ENCODE results near the gene TMEM140.

- TF ChIP-seq SMAD1 (IDR thresholded peaks at IDR 0.05; ENCODE audit: low read depth, low read length, partially characterized antibody) (no peak), EZH2 (IDR thresholded peaks at IDR 0.05; ENCODE audit: borderline replicate concordance, low read depth, low read length) (no peak), ZFP1 (CRISPR knock-in tag; IDR thresholded peaks at IDR 0.05) (no peak), ETS1 (conservative IDR thresholded peaks at IDR 0.05; ENCODE audit: control insufficient read depth, low read depth, low read length) (no peak), FOXA1 (IDR thresholded peaks at IDR 0.05; ENCODE audit: borderline replicate concordance) (no peak), HMGN3 (IDR thresholded peaks at IDR 0.05; ENCODE audit: borderline replicate concordance, extremely low read depth, insufficient read length, low read depth, low read length) (no peak), NR3C1 (CRISPR knock-in tag; IDR thresholded peaks at IDR 0.05) (no peak)
These were observed 30.5 kb downstream of the TMEM140 start for GRCh38 chr7:135178364-135178763.

Data from K562 (cell line).